HCEC 1CT (cell line): Measurements from ENCODE around the gene TCEANC2.
A peak's percentile ranks its signal among the peaks of the same experiment; 100 is the strongest.
"Not testable (repeated sequence)": the region's sequence is repeated elsewhere in the genome, so short reads cannot be mapped to it uniquely, and the experiment has no call there.

Experiments
- DNase-seq: peaks from one replicate; pipeline ENCODE4 v3.0.0-alpha.2; 2017

Gene TCEANC2

GRCh38 chr1:54028306-54029251 lies 24.8 kb upstream of the TCEANC2 start:
- DNase-seq, result no peak

- no peak for DNase-seq
Measured at GRCh38 chr1:54037476-54037875, 15.9 kb upstream of the TCEANC2 start.

- DNase-seq, result no peak
Measured at GRCh38 chr1:54041806-54042205, 11.6 kb upstream of the TCEANC2 start.

DNA sequence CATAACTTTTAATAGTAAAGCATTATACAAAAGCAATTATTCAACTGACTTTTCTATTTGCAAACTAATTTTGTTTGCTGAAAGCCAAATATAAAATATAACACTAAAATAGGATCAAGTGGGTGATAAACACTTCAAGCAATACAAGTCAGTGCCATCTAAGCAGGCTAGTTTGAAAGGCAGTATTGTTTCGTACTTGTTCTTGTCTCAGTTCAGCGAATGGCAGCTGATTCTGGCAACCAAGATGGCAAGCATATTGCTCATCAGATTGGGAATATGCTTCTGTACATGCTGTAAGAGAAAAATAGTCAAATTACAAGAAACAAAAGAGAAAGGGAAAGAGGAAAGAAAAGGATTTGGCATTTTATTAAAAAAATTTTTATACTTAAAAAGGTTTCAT lies 7.9 kb upstream of the TCEANC2 start:
- DNase-seq, result no peak

DNA sequence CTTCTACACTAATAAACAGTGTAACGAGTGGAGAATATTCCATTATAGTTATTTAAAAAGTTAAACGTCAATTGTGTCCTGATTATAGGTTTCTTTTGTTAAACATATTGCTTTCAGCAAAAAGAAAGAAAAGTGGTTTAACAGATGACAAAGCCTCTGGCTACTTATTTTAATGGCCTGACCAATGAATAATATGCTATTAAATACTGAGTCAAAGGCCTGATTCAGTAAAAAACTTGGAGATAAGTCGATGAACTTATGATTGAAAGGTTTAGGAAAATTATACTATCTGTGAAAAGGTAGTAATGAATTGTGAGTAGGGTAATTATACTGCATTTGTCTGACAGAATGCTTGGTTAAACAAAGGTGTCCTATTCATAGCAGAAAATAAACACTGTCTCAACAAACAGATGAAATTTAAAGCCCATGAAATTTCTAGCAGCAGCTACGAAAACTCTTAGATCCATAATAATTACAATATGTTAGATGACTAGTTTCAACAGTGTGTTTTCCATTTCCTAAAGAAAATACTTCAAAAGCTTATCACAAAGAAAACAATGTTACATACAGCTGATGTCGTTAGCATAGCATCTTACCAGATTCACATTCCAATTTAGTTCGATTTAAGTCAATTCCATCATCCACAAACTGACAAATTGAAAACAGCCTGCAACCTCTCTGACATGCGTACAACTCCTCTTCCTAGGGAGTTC lies 6.6 kb upstream of the TCEANC2 start:
- no peak for DNase-seq

DNA sequence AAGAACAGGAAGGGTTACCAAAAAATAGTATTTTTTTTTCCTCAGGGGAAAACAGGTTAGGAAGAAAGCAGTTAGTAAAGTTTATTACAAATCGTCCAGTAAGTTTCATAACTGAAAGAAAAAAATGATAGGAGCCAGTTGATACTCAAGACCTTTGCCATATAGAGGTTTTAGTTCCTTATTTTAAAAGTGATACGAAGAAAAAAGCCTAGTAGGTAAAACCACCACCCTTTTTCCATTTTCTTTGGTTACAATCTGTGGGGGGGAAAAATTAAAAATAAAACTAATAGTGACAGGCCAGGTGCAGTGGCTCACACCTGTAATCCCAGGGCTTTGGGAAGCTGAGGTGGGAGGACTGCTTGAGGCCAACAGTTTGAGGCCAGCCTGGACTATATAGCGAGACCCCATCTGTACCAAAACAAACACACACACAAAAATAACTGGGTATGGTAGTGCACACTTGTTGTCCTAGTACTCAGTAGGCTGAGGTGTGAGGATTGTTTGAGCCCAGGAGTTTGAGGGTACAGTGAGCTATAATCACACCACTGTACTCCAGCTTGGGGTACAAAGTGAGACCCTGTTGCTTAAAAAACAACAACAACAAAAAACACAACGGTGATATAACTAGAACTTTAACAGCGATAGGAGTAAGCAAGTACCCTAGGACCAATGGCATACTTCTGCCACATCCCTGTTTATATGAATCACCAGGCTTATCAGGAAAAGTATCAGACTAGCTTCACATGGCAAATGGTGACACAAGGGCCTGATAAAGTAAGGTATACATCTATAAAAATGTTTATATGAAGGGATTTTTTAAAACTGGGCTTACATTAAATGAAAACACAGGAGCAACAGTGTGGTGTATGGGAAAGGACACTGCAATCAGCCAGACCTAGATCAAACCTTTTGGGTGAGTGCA lies 5.8 kb upstream of the TCEANC2 start:
- no peak for DNase-seq

DNA sequence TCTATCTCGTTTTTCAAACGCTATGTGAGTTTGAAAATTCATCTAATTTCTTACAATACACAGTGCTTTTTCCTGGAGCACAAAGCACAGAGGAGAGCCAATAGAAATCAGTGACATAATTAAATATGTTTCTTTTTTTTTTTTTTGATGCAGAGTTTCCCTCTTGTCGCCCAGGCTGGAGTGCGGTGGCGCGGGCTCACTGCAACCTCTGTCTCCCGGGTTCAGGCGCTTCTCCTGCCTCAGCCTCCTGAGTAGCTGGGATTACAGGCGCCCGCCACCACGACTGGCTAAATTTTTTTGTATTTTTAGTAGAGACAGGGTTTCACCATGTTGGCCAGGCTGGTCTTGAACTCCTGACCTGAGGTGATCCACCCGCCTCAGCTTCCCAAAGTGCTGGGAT lies 3.0 kb upstream of the TCEANC2 start:
- DNase-seq, result not testable (repeated sequence)

- no peak for DNase-seq
Measured at GRCh38 chr1:54051933-54052430, 1.4 kb upstream of the TCEANC2 start.

GRCh38 chr1:54052431-54052933 lies 926 bp upstream of the TCEANC2 start:
- peak; percentile 53 for DNase-seq

- DNase-seq, result peak; percentile 22
Measured at GRCh38 chr1:54053745-54054437, 483 bp downstream of the TCEANC2 start.

DNA sequence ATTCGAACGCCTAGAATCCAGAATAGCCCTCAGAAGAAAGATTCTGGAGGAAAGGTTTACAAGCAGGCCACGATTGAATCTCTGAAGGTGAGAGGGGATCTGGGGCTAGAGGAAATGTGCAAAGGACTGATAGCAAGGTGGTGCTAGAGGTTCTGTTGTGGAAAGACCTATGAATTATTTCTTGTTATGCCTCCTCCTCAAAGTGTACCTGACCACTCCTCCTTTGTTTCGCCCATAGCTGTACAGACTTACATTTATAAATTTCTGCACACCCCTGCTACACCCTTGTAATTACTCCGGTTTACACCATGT lies 986 bp downstream of the TCEANC2 start:
- DNase-seq, result no peak

- DNase-seq, result no peak
Measured at GRCh38 chr1:54064299-54064698, 10.9 kb downstream of the TCEANC2 start.

- no peak for DNase-seq
Measured at GRCh38 chr1:54069791-54070170, 16.4 kb downstream of the TCEANC2 start.

DNA sequence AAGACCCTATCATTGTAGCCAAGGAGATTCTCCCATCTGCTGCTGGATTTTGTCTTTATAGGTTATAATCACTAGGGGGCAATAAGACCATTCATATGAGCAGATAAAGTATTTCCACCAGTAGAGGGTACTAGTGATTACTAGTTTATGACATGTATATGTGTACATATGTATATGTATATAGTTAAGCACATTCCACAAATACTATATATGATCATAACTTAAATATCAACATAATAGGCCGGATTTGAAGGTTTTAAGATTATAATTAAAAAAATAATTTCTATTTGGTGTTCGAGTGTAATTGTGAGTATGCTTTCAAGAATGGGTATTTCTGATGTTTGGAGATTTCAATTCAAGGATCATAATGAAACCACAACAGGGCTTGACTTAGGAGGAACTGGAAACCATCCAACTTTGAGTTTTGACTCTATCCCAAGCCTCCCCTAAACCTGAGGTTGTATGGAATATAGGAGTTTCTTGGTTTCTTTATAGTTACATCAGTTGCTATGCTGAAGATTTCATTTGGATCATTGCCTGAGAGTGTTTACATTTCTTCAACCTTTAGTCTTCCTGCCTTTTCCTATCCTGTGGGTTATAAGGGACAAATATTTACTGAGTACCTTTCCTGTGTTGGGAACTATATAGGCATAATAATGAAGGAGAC lies 16.9 kb downstream of the TCEANC2 start:
- DNase-seq, result peak; percentile 57

GRCh38 chr1:54077359-54077758 lies 24.0 kb downstream of the TCEANC2 start:
- no peak for DNase-seq

GRCh38 chr1:54080598-54081049 lies 27.2 kb downstream of the TCEANC2 start:
- DNase-seq, result no peak

DNA sequence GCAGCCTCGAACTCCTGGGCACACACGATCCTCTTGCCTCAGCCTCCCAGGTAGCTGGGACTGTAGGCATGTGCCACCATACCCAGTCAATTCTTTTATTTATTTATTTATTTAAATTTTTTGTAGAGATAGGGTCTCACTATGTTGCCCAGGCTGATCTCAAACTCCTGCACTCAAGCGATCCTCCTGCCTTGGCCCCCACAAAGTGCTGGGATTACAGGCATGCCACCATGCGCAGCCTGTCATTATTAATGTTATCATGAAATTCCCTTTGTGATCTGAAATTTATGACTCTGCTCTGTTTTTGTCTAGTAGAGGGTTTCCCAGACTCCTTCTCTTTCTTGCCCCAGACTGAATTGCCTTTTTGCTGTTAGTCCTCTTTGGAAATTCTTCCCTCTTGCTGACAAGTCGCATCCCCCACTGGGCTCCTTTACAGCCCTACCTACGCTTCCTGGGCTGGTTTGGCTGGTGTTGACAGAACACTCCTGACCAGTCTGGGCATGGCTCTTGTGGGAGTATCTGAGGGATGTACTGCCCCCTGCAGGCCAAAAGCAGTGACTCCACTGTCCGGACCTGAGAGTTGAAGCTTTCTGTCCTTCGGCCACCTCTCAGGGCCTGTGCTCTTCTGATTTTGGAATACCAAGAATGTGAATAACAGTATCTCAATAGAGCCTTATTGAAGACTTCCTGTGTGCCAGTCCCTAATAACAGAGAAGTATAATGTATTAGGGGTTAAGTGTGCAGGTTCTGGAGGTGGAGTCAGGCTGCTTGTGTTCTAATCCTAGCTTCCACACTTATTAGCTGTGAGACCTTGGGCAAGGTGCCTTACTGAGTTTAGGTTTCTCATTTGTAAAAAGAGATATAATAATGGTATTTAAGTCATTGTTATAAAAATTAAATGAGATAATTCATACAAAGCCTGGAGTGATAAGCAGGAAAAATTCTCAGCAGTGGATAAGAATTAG lies 28.2 kb downstream of the TCEANC2 start:
- peak; percentile 61 for DNase-seq

DNA sequence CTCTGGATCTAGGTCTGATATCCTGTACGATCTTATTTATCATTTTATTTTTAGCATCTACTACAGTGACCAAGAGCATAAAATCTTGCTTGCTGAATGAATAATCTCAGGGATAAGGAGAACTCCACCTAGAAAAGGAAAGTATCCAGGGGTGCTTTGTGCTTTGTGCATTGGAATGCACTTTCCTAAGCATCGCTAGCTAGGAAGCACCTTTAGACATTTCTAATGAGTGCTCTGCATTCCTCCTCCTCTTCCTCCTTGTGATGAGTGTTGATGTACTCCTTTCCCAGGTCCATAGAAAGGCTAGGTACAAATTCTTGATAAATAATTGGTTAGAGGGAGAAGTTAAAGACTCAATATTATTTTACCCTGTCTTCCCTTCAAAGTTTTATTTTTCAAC lies 31.4 kb downstream of the TCEANC2 start:
- no peak for DNase-seq

- DNase-seq, result no peak
Measured at GRCh38 chr1:54086754-54087153, 33.3 kb downstream of the TCEANC2 start.

- no peak for DNase-seq
Measured at GRCh38 chr1:54088385-54088784, 35.0 kb downstream of the TCEANC2 start.
